Dendritic cell treated with granulocyte-macrophage colony-stimulating factor and Interleukin-4, amounts not matched to agents 40 ng/mL and 50 ng/mL, for 4 days (primary cell): ENCODE data around the gene TAF12.
"Not testable (repeated sequence)": the region's sequence is repeated elsewhere in the genome, so short reads cannot be mapped to it uniquely, and the experiment has no call there.

Experiments
- H3K27ac Mint-ChIP-seq: one replicate; pipeline ENCODE4 v1.8.0; 2022; ENCODE audit warnings: mild to moderate bottlenecking, mixed read lengths
- H3K27me3 Mint-ChIP-seq: one replicate; pipeline ENCODE4 v1.8.0; 2022; ENCODE audit warnings: mild to moderate bottlenecking, mixed read lengths
- H3K36me3 Mint-ChIP-seq: one replicate; pipeline ENCODE4 v1.8.0; 2022; ENCODE audit warnings: low read depth, mixed read lengths
- H3K4me1 Mint-ChIP-seq: one replicate; pipeline ENCODE4 v1.8.0; 2022; ENCODE audit warnings: low read depth, mixed read lengths
- H3K4me3 Mint-ChIP-seq: one replicate; pipeline ENCODE4 v1.8.0; 2022; ENCODE audit warnings: mild to moderate bottlenecking, moderate library complexity, mixed read lengths
- H3K9me3 Mint-ChIP-seq: one replicate; pipeline ENCODE4 v1.8.0; 2022; ENCODE audit warnings: mixed read lengths
- intact Hi-C: fragments of 100-400 bp; cut with micrococcal nuclease; formaldehyde crosslinking; loops from one replicate; pipeline ENCODE4 v1.15.0; 2022

The TAF12 gene

GRCh38 chr1:28606771-28607170, 36.1 kb downstream of the TAF12 start:
- H3K9me3 Mint-ChIP-seq: no peaks in the 10 kb centered on the region
- H3K27ac Mint-ChIP-seq: no peak overlapping the region
- H3K4me1 Mint-ChIP-seq: no peaks in the 10 kb centered on the region
- intact Hi-C loops: no loop called here
- H3K36me3 Mint-ChIP-seq: peaks cover 84% of the 10 kb centered on the region
- H3K27me3 Mint-ChIP-seq: no peaks in the 10 kb centered on the region
- H3K4me3 Mint-ChIP-seq: no peak overlapping the region

DNA sequence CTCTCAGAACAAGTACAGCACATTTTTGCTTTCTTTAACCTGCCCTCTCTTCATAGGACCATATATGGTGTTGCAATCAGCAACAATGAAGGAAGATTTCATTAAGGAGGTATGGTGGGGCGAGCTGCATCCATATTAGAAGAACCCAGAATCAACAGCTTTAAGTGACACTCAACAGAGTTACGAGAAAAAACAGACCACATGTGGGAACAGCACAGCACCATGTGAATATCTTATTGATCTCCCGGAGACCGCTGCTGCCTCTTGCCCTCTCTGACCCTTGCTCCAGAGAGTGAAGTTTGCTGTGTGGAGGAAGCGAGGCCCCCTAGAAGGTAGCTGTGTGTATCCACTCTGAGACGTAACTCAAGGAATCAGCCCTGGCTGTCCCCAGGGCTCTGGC, 37.9 kb downstream of the TAF12 start:
- no peaks in the 10 kb centered on the region for H3K27me3 Mint-ChIP-seq
- peaks cover 83% of the 10 kb centered on the region for H3K36me3 Mint-ChIP-seq
- H3K27ac Mint-ChIP-seq: no peak overlapping the region
- no peaks in the 10 kb centered on the region for H3K4me1 Mint-ChIP-seq
- H3K9me3 Mint-ChIP-seq: no peaks in the 10 kb centered on the region
- intact Hi-C loops: loop anchor here (5.0 kb wide), 1 partner anchor 193 kb away; no protein-coding TSS in a partner anchor
- no peak overlapping the region for H3K4me3 Mint-ChIP-seq

- peaks cover 80% of the 10 kb centered on the region for H3K36me3 Mint-ChIP-seq
- no peaks in the 10 kb centered on the region for H3K27me3 Mint-ChIP-seq
- no peak overlapping the region for H3K4me3 Mint-ChIP-seq
- no peak overlapping the region for H3K27ac Mint-ChIP-seq
- no peaks in the 10 kb centered on the region for H3K9me3 Mint-ChIP-seq
- intact Hi-C loops: loop anchor here (5.0 kb wide), 1 partner anchor 192 kb away; no protein-coding TSS in a partner anchor
- H3K4me1 Mint-ChIP-seq: no peaks in the 10 kb centered on the region
These were observed 38.5 kb downstream of the TAF12 start for GRCh38 chr1:28604411-28604810.

DNA sequence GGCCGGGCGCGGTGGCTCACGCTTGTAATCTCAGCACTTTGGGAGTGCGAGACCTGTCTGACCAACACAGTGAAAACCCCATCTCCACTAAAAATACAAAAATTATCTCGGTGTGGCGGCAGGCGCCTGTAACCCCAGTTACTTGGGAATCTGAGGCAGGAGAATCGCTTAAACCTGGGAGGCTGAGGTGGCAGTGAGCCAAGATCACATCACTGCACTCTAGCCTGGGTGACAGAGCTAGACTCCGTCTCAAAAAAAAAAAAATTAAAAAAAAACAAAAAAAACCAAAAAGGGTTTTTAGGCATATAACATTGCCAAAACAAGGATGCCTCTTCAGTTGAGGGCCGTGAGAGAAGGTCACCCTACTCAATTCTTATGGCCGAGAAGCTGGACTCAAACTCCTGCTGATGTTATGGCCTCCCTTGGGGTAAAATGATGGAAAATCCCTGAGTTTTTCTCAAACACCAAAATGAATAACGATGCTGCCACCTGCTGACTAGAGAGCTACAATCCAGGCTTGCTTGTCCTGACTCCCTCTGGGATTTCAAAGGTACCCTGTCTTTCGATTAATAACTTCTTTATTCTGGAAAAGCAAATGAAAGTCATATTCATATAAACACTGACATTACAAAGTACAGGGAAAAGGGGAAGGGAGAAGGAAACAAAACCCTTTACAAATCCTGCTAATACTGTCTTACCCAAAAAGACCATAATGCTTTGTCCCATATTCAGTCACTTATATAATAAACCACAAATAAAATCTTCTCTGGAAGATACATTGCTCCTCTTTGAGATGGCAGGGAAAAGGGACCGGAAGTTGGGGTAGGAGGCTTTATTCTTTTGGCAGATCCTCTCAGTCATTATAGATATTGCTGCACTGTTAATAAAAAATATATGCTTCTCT, 40.1 kb downstream of the TAF12 start:
- Mint-ChIP-seq H3K9me3 (no peaks in the 10 kb centered on the region), H3K4me3 (no peak overlapping the region)

GRCh38 chr1:28601696-28602095, 41.2 kb downstream of the TAF12 start:
- Mint-ChIP-seq H3K4me1 (no peaks in the 10 kb centered on the region), H3K36me3 (peaks cover 58% of the 10 kb centered on the region), H3K27me3 (no peaks in the 10 kb centered on the region), H3K9me3 (no peaks in the 10 kb centered on the region), H3K4me3 (no peak overlapping the region), H3K27ac (no peak overlapping the region)
- intact Hi-C loops: loop anchor here (2.0 to 5.0 kb wide), 2 partner anchors 83 to 189 kb away; no protein-coding TSS in a partner anchor

More for the DNA sequence above, 40.1 kb downstream of the TAF12 start:
- intact Hi-C loops: loop anchor here (2.0 to 5.0 kb wide), 2 partner anchors 84 to 190 kb away; no protein-coding TSS in a partner anchor
- Mint-ChIP-seq H3K4me1 (no peaks in the 10 kb centered on the region), H3K27ac (no peak overlapping the region), H3K36me3 (peaks cover 69% of the 10 kb centered on the region), H3K27me3 (no peaks in the 10 kb centered on the region)

DNA sequence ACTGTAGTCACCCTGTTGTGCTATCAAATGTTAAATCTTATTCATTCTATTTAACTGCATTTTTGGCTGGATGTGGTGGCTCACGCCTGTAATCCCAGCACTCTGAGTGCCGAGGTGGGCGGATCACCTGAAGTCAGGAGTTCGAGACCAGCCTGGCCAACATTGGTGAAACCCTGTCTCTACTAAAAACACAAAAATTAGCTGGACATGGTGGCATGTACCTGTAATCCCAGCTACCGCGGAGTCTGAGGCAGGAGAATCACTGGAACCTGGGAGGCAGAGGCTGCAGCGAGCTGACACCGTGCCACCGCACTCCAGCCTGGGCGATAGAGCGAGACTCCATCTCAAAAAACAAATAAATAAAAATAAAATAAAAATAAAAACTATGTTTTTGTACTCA, 46.6 kb downstream of the TAF12 start:
- H3K27ac Mint-ChIP-seq, H3K9me3 Mint-ChIP-seq, intact Hi-C loops, H3K27me3 Mint-ChIP-seq, H3K4me3 Mint-ChIP-seq: not testable (repeated sequence)
- peaks cover 21% of the 10 kb centered on the region for H3K4me1 Mint-ChIP-seq
- peaks cover 32% of the 10 kb centered on the region for H3K36me3 Mint-ChIP-seq

- H3K9me3 Mint-ChIP-seq: no peaks in the 10 kb centered on the region
- no peak overlapping the region for H3K27ac Mint-ChIP-seq
- peaks cover 28% of the 10 kb centered on the region for H3K4me1 Mint-ChIP-seq
- H3K36me3 Mint-ChIP-seq: peaks cover 31% of the 10 kb centered on the region
- no peaks in the 10 kb centered on the region for H3K27me3 Mint-ChIP-seq
- intact Hi-C loops: no loop called here
- no peak overlapping the region for H3K4me3 Mint-ChIP-seq
These were observed 47.3 kb downstream of the TAF12 start for GRCh38 chr1:28595412-28596191.

DNA sequence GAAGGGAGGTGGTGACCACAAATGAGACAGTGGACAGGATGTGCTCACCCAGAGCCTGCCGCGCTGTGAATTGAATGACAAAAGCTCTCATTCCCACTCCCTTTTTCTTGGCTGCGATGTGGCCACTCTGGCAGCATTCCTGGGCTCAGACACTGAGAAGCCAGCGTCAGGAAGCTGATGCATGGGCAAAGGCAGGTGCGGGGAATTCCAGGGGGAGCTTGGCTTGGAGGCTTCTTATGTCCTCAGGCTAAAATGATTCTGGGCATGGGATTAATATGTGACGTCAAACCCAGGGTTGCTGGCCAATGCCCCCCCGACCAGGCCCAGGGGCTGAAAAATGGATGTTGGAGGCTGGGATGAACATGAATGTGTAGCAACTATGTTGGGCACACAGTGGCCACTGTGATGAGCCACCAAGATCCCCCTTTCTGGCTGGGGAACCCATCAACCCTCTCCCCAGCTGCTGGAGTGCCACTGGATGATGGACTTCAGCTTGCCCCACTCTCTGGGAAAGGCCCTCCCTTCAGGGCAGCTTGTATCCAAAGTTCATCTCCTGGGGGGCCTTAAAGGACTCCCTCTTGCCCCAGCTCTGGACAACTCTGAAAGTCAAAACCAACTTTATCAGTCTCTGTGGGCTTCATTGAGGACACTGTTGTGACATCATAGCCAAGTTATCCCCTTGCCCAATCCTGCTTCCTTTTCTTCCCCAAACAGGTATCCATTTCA, 48.0 kb downstream of the TAF12 start:
- peaks cover 23% of the 10 kb centered on the region for H3K36me3 Mint-ChIP-seq
- H3K4me3 Mint-ChIP-seq, H3K27me3 Mint-ChIP-seq, intact Hi-C loops, H3K9me3 Mint-ChIP-seq, H3K27ac Mint-ChIP-seq: not testable (repeated sequence)
- H3K4me1 Mint-ChIP-seq: peaks cover 35% of the 10 kb centered on the region

GRCh38 chr1:28593988-28594356, 48.9 kb downstream of the TAF12 start:
- Mint-ChIP-seq H3K36me3 (peaks cover 22% of the 10 kb centered on the region), H3K27ac (peak overlapping the region; percentile 76), H3K4me1 (peaks cover 40% of the 10 kb centered on the region)
- H3K27me3 Mint-ChIP-seq, H3K9me3 Mint-ChIP-seq, H3K4me3 Mint-ChIP-seq, intact Hi-C loops: not testable (repeated sequence)

- peak overlapping the region; percentile 76 for H3K27ac Mint-ChIP-seq
- H3K4me1 Mint-ChIP-seq: peaks cover 40% of the 10 kb centered on the region
- no peaks in the 10 kb centered on the region for H3K27me3 Mint-ChIP-seq
- H3K9me3 Mint-ChIP-seq: no peaks in the 10 kb centered on the region
- peak overlapping the region; percentile 86 for H3K4me3 Mint-ChIP-seq
- intact Hi-C loops: no loop called here
- peaks cover 22% of the 10 kb centered on the region for H3K36me3 Mint-ChIP-seq
These were observed 50.4 kb downstream of the TAF12 start for GRCh38 chr1:28592321-28593071.

- Mint-ChIP-seq H3K27me3 (no peaks in the 10 kb centered on the region), H3K36me3 (peaks cover 22% of the 10 kb centered on the region), H3K27ac (peak within 1 kb of the TSS; percentile 76), H3K4me3 (peak within 1 kb of the TSS; percentile 86), H3K9me3 (no peaks in the 10 kb centered on the region), H3K4me1 (peaks cover 47% of the 10 kb centered on the region)
- intact Hi-C loops: no loop called here
These were observed 51.1 kb downstream of the TAF12 start, which contains the start of gene RAB42 for GRCh38 chr1:28591708-28592320. TSS of gene RAB42 (plus strand) at chr1:28592265. CDS start at chr1:28592512, 247 bp downstream.

DNA sequence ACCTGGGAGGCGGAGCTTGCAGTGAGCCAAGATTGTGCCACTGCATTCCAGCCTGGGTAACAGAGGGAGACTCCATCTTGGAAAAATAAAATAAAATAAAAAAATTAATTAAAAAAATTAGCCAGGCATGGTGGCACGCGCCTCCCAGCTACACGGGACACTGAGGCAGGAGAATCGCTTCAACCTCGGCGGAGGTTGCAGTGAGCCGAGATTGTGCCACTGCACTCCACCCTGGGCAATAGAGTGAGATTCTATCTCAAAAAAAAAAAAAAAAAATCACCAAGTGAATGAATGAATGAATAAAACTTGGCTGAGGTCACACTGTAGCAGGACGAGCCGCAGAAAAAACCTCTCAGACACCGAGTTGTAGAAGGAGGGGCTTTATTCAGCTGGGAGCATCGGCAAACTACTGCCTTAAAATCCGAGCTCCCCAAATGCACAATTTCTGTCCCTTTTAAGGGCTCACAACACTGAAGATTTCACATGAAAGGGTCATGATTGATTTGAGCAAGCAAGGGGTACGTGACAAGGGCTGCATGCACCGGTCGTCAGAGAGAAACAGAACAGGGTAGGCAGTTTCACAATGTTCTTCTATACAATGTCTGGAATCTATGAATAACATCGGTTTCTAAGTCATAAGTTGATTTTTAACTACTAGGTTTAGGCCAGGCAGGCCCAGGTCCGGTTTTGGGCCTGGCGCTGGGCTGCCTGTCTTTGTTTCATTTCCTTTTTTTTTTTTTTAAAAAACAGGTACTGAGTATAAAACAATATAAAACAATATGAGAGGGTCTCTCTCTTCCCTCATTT, 56.1 kb downstream of the TAF12 start:
- H3K27ac Mint-ChIP-seq, H3K27me3 Mint-ChIP-seq, H3K9me3 Mint-ChIP-seq, H3K4me3 Mint-ChIP-seq, intact Hi-C loops, H3K36me3 Mint-ChIP-seq: not testable (repeated sequence)
- H3K4me1 Mint-ChIP-seq: peaks cover 50% of the 10 kb centered on the region
